ENCODE data around the gene MAST4.

DNA sequence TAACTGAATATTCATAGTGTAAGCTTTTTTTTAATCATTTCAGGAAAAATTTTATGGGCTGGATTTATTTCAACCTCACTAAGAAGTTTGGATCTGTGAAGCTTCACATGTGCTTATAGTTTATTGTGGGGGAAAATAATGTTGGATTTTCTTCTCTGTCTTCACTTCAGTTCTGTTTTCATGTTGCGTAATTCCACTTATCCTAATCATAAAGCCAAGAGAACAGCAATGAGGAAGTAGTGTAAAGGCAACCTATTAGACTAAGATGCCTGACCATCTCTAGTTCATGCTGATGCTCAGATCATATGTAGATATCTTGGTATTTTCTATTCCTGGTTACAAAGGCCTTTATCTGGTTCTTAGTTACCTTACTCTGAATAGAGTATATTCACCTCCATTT lies 550.4 kb downstream of the MAST4 start:
- TF ChIP-seq POLR2A (IDR thresholded peaks at IDR 0.05; ENCODE audit: low read depth, low read length) (no peak), POLR2AphosphoS5 (IDR thresholded peaks at IDR 0.05; ENCODE audit: low read depth, low read length) (no peak)

Data from GM12892 (cell line).